Measurements from ENCODE around the gene MFSD8.

GRCh38 chr4:127917151-127917550, 47.8 kb downstream of the MFSD8 start:
- TF ChIP-seq, protein P1, sequence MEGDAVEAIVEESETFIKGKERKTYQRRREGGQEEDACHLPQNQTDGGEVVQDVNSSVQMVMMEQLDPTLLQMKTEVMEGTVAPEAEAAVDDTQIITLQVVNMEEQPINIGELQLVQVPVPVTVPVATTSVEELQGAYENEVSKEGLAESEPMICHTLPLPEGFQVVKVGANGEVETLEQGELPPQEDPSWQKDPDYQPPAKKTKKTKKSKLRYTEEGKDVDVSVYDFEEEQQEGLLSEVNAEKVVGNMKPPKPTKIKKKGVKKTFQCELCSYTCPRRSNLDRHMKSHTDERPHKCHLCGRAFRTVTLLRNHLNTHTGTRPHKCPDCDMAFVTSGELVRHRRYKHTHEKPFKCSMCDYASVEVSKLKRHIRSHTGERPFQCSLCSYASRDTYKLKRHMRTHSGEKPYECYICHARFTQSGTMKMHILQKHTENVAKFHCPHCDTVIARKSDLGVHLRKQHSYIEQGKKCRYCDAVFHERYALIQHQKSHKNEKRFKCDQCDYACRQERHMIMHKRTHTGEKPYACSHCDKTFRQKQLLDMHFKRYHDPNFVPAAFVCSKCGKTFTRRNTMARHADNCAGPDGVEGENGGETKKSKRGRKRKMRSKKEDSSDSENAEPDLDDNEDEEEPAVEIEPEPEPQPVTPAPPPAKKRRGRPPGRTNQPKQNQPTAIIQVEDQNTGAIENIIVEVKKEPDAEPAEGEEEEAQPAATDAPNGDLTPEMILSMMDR (IDR thresholded peaks at IDR 0.05; ENCODE audit: low read depth, low read length): no peak
- TF ChIP-seq POLR2A (IDR thresholded peaks at IDR 0.05; ENCODE audit: extremely low read depth, insufficient read length): no peak
- no peak for TF ChIP-seq MYC (IDR thresholded peaks at IDR 0.05; ENCODE audit: low read depth, low read length)
